Fibroblast of pulmonary artery (primary cell): Measurements from ENCODE around the gene DNAJC5G.
"Not testable (repeated sequence)": the region's sequence is repeated elsewhere in the genome, so short reads cannot be mapped to it uniquely, and the experiment has no call there.

Experiments used
- DNase-seq: peaks from one replicate; pipeline ENCODE4 v3.0.0-alpha.2; 2010; ENCODE audit warnings: low read depth
- H3K4me3 ChIP-seq: replicated peaks from 2 replicates; pipeline ENCODE4 v1.5.1; 2011; ENCODE audit warnings: low read depth, mild to moderate bottlenecking, control low read depth, low read length, moderate library complexity
- CTCF ChIP-seq: IDR thresholded peaks from 2 replicates; pipeline ENCODE4 v1.5.1; 2011; ENCODE audit warnings: mild to moderate bottlenecking, control low read depth, low read length, inconsistent platforms; ENCODE audit errors: missing control alignments

Gene DNAJC5G

GRCh38 chr2:27270131-27270530, 5.1 kb upstream of the DNAJC5G start:
- no peak for DNase-seq
- no peak for TF ChIP-seq CTCF
- H3K4me3 ChIP-seq: no peak overlapping the region

GRCh38 chr2:27270670-27271069, 4.6 kb upstream of the DNAJC5G start:
- no peak for DNase-seq
- TF ChIP-seq CTCF: no peak

GRCh38 chr2:27271631-27272340, 3.4 kb upstream of the DNAJC5G start:
- no peak for DNase-seq
- no peak for TF ChIP-seq CTCF

More at GRCh38 chr2:27270670-27271069, 4.6 kb upstream of the DNAJC5G start:
- no peak overlapping the region for H3K4me3 ChIP-seq

GRCh38 chr2:27272537-27273522, 2.4 kb upstream of the DNAJC5G start:
- not testable (repeated sequence) for DNase-seq, H3K4me3 ChIP-seq

More at GRCh38 chr2:27271631-27272340, 3.4 kb upstream of the DNAJC5G start:
- H3K4me3 ChIP-seq: no peak overlapping the region

GRCh38 chr2:27278010-27278409, 2.8 kb downstream of the DNAJC5G start:
- DNase-seq: no peak
- TF ChIP-seq CTCF: no peak
- H3K4me3 ChIP-seq: no peak overlapping the region

GRCh38 chr2:27280826-27281225, 5.6 kb downstream of the DNAJC5G start:
- no peak for TF ChIP-seq CTCF

GRCh38 chr2:27281442-27281841, 6.2 kb downstream of the DNAJC5G start:
- no peak for DNase-seq

More at GRCh38 chr2:27280826-27281225, 5.6 kb downstream of the DNAJC5G start:
- H3K4me3 ChIP-seq: no peak overlapping the region
- DNase-seq: no peak

More at GRCh38 chr2:27281442-27281841, 6.2 kb downstream of the DNAJC5G start:
- no peak for TF ChIP-seq CTCF
- no peak overlapping the region for H3K4me3 ChIP-seq
